PFSK-1 (cell line): ENCODE data around the gene PANK3.

Source experiments
- FOXP2 ChIP-seq: optimal IDR thresholded peaks from 2 replicates; pipeline ENCODE3; 2011; ENCODE audit warnings: borderline replicate concordance, control low read depth, inconsistent platforms; ENCODE audit not compliant: insufficient read depth; ENCODE audit errors: extremely low read length, extremely low read depth
- POLR2AphosphoS5 ChIP-seq: IDR thresholded peaks from 2 replicates; pipeline ENCODE4 v1.6.1; 2012; ENCODE audit warnings: low read depth, mild to moderate bottlenecking, control low read depth, low read length, moderate library complexity
- SIN3A ChIP-seq: IDR thresholded peaks from 2 replicates; pipeline ENCODE4 v1.6.1; 2012; ENCODE audit warnings: mild to moderate bottlenecking, low read length, moderate library complexity, borderline replicate concordance; ENCODE audit not compliant: insufficient read depth
- TAF1 ChIP-seq: IDR thresholded peaks from 2 replicates; pipeline ENCODE4 v1.6.1; 2012; ENCODE audit warnings: low read length, control low read depth, borderline replicate concordance; ENCODE audit not compliant: insufficient read depth
- TF ChIP-seq, protein P1 (sequence below), 2 experiments: IDR thresholded peaks; 2 replicates each; pipeline versions ENCODE4 v1.6.1 to v1.8.0; 2011 to 2012; ENCODE audit warnings: low read depth in 2 of 2, low read length in 2 of 2, control low read depth in 1 of 2, inconsistent platforms in 1 of 2, mild to moderate bottlenecking in 1 of 2, moderate library complexity in 1 of 2; ENCODE audit not compliant: insufficient read depth in 1 of 2

DNA sequence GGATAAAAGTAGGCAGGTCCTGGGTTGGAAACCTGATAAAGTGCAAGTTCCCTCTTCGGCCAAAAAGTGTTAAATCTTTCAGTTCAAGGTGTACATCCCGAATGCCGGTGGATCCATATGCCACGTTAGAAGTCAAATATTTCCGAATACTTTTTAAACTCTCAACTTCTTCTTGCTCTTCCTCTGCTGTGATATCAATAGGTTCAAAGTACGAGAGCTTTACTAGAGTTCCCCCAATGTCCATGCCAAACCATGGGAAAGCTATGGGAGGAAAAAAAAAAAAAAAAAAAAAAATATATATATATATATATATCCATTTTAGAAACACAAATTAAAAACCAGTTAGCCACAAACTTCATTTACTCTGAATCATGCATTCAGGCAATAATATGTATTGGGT, 10.4 kb downstream of the PANK3 start:
- TF ChIP-seq, protein P1, sequence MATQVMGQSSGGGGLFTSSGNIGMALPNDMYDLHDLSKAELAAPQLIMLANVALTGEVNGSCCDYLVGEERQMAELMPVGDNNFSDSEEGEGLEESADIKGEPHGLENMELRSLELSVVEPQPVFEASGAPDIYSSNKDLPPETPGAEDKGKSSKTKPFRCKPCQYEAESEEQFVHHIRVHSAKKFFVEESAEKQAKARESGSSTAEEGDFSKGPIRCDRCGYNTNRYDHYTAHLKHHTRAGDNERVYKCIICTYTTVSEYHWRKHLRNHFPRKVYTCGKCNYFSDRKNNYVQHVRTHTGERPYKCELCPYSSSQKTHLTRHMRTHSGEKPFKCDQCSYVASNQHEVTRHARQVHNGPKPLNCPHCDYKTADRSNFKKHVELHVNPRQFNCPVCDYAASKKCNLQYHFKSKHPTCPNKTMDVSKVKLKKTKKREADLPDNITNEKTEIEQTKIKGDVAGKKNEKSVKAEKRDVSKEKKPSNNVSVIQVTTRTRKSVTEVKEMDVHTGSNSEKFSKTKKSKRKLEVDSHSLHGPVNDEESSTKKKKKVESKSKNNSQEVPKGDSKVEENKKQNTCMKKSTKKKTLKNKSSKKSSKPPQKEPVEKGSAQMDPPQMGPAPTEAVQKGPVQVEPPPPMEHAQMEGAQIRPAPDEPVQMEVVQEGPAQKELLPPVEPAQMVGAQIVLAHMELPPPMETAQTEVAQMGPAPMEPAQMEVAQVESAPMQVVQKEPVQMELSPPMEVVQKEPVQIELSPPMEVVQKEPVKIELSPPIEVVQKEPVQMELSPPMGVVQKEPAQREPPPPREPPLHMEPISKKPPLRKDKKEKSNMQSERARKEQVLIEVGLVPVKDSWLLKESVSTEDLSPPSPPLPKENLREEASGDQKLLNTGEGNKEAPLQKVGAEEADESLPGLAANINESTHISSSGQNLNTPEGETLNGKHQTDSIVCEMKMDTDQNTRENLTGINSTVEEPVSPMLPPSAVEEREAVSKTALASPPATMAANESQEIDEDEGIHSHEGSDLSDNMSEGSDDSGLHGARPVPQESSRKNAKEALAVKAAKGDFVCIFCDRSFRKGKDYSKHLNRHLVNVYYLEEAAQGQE (IDR thresholded peaks at IDR 0.05; ENCODE audit: insufficient read depth in 1 of 2, low read depth in 2 of 2, low read length in 2 of 2): no peak
- no peak for TF ChIP-seq POLR2AphosphoS5
- no peak for TF ChIP-seq SIN3A
- TF ChIP-seq TAF1: no peak
- TF ChIP-seq FOXP2: no peak
